K562 (cell line): ENCODE results near the gene EHD3. TPM values are rescaled to one million over a fixed set of nuclear protein-coding genes. Genes with fewer than 3 reads are reported as not detected.

Experiments used
- ATAC-seq: fragments of 200-7000 bp; cut with Tn5 transposase; 3 replicates; pipeline ENCODE4 v1.9.1; 2020; ENCODE audit warnings: moderate library complexity
- BruUV-seq: library from RNA; stranded (reverse); fragments of 400-500 nt; replicated peaks from 2 replicates; lab custom pipeline; 2021; lab: Mats Ljungman, UMichigan
- CTCF ChIA-PET: fragments of 300-600 bp; formaldehyde crosslinking; extraction: SDS; loops from one replicate; lab custom pipeline; 2021; ENCODE audit warnings: low intra/inter-chr PET ratio; lab: Yijun Ruan, JAX
- POLR2A ChIA-PET: fragments of 300-600, 350-650 bp; sonication (Branson Sonifier 250); formaldehyde crosslinking; extraction: SDS; loops from one replicate; lab custom pipeline; 2021; ENCODE audit warnings: antibody characterized with exemption, inconsistent platforms; lab: Yijun Ruan, JAX
- DNase-seq, 4 experiments: peaks; one replicate each; pipeline versions ENCODE4 v3.0.0 to v3.0.0-alpha.2; 2011 to 2018; ENCODE audit warnings: low spot score in 3 of 4, mixed read lengths in 3 of 4; ENCODE audit errors: extremely low read depth in 1 of 4
- FAIRE-seq: peaks from 2 replicates; lab custom pipeline; 2011; peaks lifted over from hg19 to GRCh38; lab: Jason Lieb, UNC
- H2AFZ ChIP-seq: 2 replicates; pipeline ENCODE4 v1.6.0; 2011; ENCODE audit warnings: low read depth, low read length, control low read depth, inconsistent platforms
- H3K27ac ChIP-seq: fragments of 200-600 bp; 3 replicates; pipeline ENCODE4 v1.8.0; 2011; ENCODE audit warnings: low read depth, mild to moderate bottlenecking, control low read depth, inconsistent platforms, low read length, moderate library complexity, mixed read lengths; ENCODE audit errors: extremely low read depth
- H3K27me3 ChIP-seq, 2 experiments: fragments of 300-600 bp in 1 of 2; 2 replicates in 1 of 2; 3 replicates in 1 of 2; pipeline versions ENCODE4 v1.6.0 to v1.8.0; 2011; ENCODE audit warnings: inconsistent platforms in 2 of 2, low read length in 2 of 2, mild to moderate bottlenecking in 1 of 2, mixed read lengths in 1 of 2, moderate library complexity in 1 of 2; ENCODE audit not compliant: control insufficient read depth in 2 of 2, insufficient read depth in 2 of 2
- H3K36me3 ChIP-seq: fragments of 300-600 bp; 3 replicates; pipeline ENCODE4 v1.8.0; 2011; ENCODE audit warnings: mild to moderate bottlenecking, low read length, inconsistent platforms; ENCODE audit not compliant: control insufficient read depth, insufficient read depth
- H3K4me1 ChIP-seq, 2 experiments: fragments of 200-600 bp in 1 of 2; replicated peaks in 1 of 2; 2 replicates in 1 of 2; 3 replicates in 1 of 2; pipeline versions ENCODE4 v1.5.1 to v1.8.0; 2011; ENCODE audit warnings: inconsistent platforms in 2 of 2, low read length in 2 of 2, mild to moderate bottlenecking in 1 of 2, mixed read lengths in 1 of 2, moderate library complexity in 1 of 2; ENCODE audit not compliant: control insufficient read depth in 2 of 2, insufficient read depth in 2 of 2
- H3K4me2 ChIP-seq: 2 replicates; pipeline ENCODE4 v1.6.1; 2011; ENCODE audit warnings: low read length, control low read depth, inconsistent platforms, mixed read lengths; ENCODE audit not compliant: insufficient read depth
- H3K4me3 ChIP-seq: fragments of 200-600 bp; sonication (generic), shearing (Covaris generic); 2 replicates; pipeline ENCODE4 v1.5.1; 2016; ENCODE audit warnings: control low read depth, inconsistent platforms
- H3K79me2 ChIP-seq: fragments of 200-600 bp; 3 replicates; pipeline ENCODE4 v1.8.0; 2011; ENCODE audit warnings: low read length, inconsistent platforms; ENCODE audit not compliant: control insufficient read depth, insufficient read depth
- H3K9ac ChIP-seq, 2 experiments: 2 replicates each; pipeline versions ENCODE4 v1.6.0 to v1.6.1; 2011; ENCODE audit warnings: low read depth in 2 of 2, low read length in 2 of 2, control low read depth in 1 of 2, inconsistent platforms in 1 of 2, mild to moderate bottlenecking in 1 of 2, mixed read lengths in 1 of 2; ENCODE audit not compliant: insufficient read depth in 1 of 2
- H3K9me1 ChIP-seq: one replicate; pipeline ENCODE4 v1.6.0; 2011; ENCODE audit warnings: inconsistent platforms, mild to moderate bottlenecking, low read length, moderate library complexity; ENCODE audit not compliant: control insufficient read depth, insufficient read depth
- H3K9me3 ChIP-seq: replicated peaks from 2 replicates; pipeline ENCODE4 v1.5.1; 2011; ENCODE audit warnings: low read depth, low read length, inconsistent platforms; ENCODE audit not compliant: control insufficient read depth, insufficient read depth
- H4K20me1 ChIP-seq: replicated peaks from 2 replicates; pipeline ENCODE4 v1.6.1; 2011; ENCODE audit warnings: low read length, inconsistent platforms, mixed read lengths; ENCODE audit not compliant: control insufficient read depth, insufficient read depth
- ADNP ChIP-seq: fragments of 200-800 bp; sonication (Bioruptor generic); IDR thresholded peaks from 2 replicates; pipeline ENCODE4 v1.6.1; 2016; ENCODE audit warnings: missing genetic modification characterization, missing compliant biosample characterization
- BCOR ChIP-seq: fragments of 450-650 bp; IDR thresholded peaks from 2 replicates; pipeline ENCODE4 v1.6.1; 2016
- ESRRA ChIP-seq: fragments of 450-650 bp; IDR thresholded peaks from 2 replicates; pipeline ENCODE4 v1.6.1; 2014; ENCODE audit warnings: low read depth, mild to moderate bottlenecking, moderate library complexity, borderline replicate concordance
- ETV1 ChIP-seq: fragments of 450-650 bp; conservative IDR thresholded peaks from 2 replicates; pipeline ENCODE4 v1.6.1; 2016; ENCODE audit warnings: missing genetic modification characterization, control low read depth, low read depth, missing compliant biosample characterization
- L3MBTL2 ChIP-seq: fragments of 450-650 bp; IDR thresholded peaks from 2 replicates; pipeline ENCODE4 v1.6.1; 2016; ENCODE audit warnings: mild to moderate bottlenecking, moderate library complexity
- MEF2D ChIP-seq: conservative IDR thresholded peaks from 2 replicates; pipeline ENCODE4 v1.6.1; 2016; ENCODE audit warnings: low read depth, missing genetic modification characterization, missing compliant biosample characterization
- MTA3 ChIP-seq: fragments of 450-650 bp; formaldehyde crosslinking; IDR thresholded peaks from 2 replicates; pipeline ENCODE4 v1.6.1; 2017; ENCODE audit warnings: mild to moderate bottlenecking, borderline replicate concordance
- SUPT5H ChIP-seq: fragments of 450-650 bp; IDR thresholded peaks from 2 replicates; pipeline ENCODE4 v1.6.1; 2016
- TEAD2 ChIP-seq: fragments of 450-650 bp; IDR thresholded peaks from 2 replicates; pipeline ENCODE4 v1.6.1; 2016; ENCODE audit warnings: missing genetic modification characterization, control low read depth, missing compliant biosample characterization
- WGBS: fragments of 100-300 bp; shearing (Covaris generic); methylation state at CpG from one replicate; pipeline ENCODE4 v1.1.6; 2016; ENCODE audit warnings: low coverage, mixed read lengths; ENCODE audit not compliant: insufficient coverage; ENCODE audit errors: missing lambda C conversion rate; 5-methylcytosine and 5-hydroxymethylcytosine counted together
- in situ Hi-C: fragments of 300-500 bp; cut with MboI; formaldehyde crosslinking; loops from 4 replicates; pipeline ENCODE4 v1.15.0; 2018; ENCODE audit warnings: inconsistent platforms, mixed read lengths
- intact Hi-C: fragments of 100-400 bp; cut with micrococcal nuclease; formaldehyde crosslinking; loops from 2 replicates; pipeline ENCODE4 v1.14.2; 2022
- polyA plus RNA-seq, 8 experiments: library from polyadenylated mRNA; depleted of rRNA in 4 of 8; stranded (reverse) in 5 of 8; unstranded in 3 of 8; fragments of >200 nt; fragmentation: Nextera tagmentation in 2 of 8; fragmentation: Illumina TruSeq in 1 of 8; extraction: Ambion mirVana in 2 of 8; extraction: Trizol in 1 of 8; gene quantifications; 2 replicates each; pipeline versions ENCODE4 v1.2.1 to v1.2.3, GENCODE V29; 2011 to 2014; ENCODE audit warnings: inconsistent platforms in 1 of 8, missing spikeins in 1 of 8
- total RNA-seq, 7 experiments: library from RNA; depleted of rRNA in 6 of 7; stranded (reverse); fragments of >200 nt in 6 of 7; fragmentation: Illumina TruSeq in 2 of 7; extraction: Trizol in 2 of 7; gene quantifications; 2 replicates each; pipeline versions ENCODE4 v1.2.1 to v1.2.3, GENCODE V29; 2011 to 2021; ENCODE audit warnings: low replicate concordance in 1 of 7
- TF ChIP-seq, protein P1 (sequence below): fragments of 150-350 bp; conservative IDR thresholded peaks from 2 replicates; pipeline ENCODE4 v1.6.1; 2014; ENCODE audit warnings: low read length
- TF ChIP-seq, protein P2 (sequence below): fragments of 450-650 bp; formaldehyde crosslinking; IDR thresholded peaks from 2 replicates; pipeline ENCODE4 v1.4.0; 2020; ENCODE audit warnings: mild to moderate bottlenecking, mixed read lengths
- TF ChIP-seq, protein P3 (sequence below): sonication (generic); formaldehyde crosslinking; IDR thresholded peaks from 2 replicates; pipeline ENCODE4 v1.4.0; 2020; ENCODE audit warnings: mild to moderate bottlenecking, missing genetic modification reagents
- TF ChIP-seq, protein P4 (sequence below): fragments of 250-450 bp; sonication (Bioruptor Pico); IDR thresholded peaks from 2 replicates; pipeline ENCODE4 v1.8.0; 2021; ENCODE audit warnings: moderate library complexity, mild to moderate bottlenecking, inconsistent platforms
- TF ChIP-seq, protein P5 (sequence below): fragments of 250-450 bp; sonication (Bioruptor Pico); IDR thresholded peaks from 2 replicates; pipeline ENCODE4 v1.5.0; 2021

Gene EHD3
- total and polyA plus RNA-seq, 9 of the 15 experiments (the other 6 are each of a cell fraction or from before 2014, with no cell fraction given): under 0.01 to 0.04 (median 0.03) TPM; not detected in 3

DNA sequence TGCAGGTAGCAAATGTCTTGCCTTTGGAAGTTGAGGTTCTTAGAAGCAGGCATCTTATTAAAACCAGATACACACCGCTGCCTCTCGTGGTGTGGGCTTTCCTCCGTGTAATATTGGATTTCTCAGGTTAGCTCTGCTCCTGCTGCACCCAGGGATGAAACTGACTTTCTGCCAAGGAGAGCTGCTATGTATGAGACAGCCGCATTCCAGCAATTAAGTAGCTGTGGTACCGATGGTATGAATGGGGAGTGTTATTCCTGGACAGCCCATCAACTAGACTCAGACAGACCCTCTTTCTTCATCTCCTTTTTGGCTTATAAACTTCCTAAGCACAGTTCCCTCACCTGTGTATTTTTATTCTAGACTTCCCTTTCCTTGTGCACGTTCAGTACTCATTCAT, 6.8 kb upstream of the EHD3 start:
- H3K9me3 ChIP-seq: no peaks in the 10 kb centered on the region
- CTCF ChIA-PET: no interaction called here
- 2% methylated on average over 6 of the region's 6 CpGs for WGBS
- ATAC-seq (no peak), DNase-seq (no peak), FAIRE-seq (no peak)
- no TSS peak for BruUV-seq
- no peak overlapping the region for H3K4me2 ChIP-seq
- no peak overlapping the region for H3K27ac ChIP-seq
- no peak overlapping the region for H3K9ac ChIP-seq
- H3K4me1 ChIP-seq: no peaks in the 10 kb centered on the region
- no peaks in the 10 kb centered on the region for H3K36me3 ChIP-seq
- H4K20me1 ChIP-seq: no peaks in the 10 kb centered on the region
- peaks cover 0 to 9% of the 10 kb centered on the region in 2 experiments; a peak in 2 of 5 replicates for H3K27me3 ChIP-seq
- no peak overlapping the region for H3K4me3 ChIP-seq
- intact Hi-C loops: no loop called here
- H2AFZ ChIP-seq: no peak overlapping the region
- H3K79me2 ChIP-seq: no peaks in the 10 kb centered on the region
- POLR2A ChIA-PET: no interaction called here
- no peaks in the 10 kb centered on the region for H3K9me1 ChIP-seq
- in situ Hi-C loops: no loop called here
- no peak for TF ChIP-seq MEF2D (tag)
- TF ChIP-seq ADNP (tag): no peak
- no peak for TF ChIP-seq L3MBTL2
- TF ChIP-seq, protein P1, sequence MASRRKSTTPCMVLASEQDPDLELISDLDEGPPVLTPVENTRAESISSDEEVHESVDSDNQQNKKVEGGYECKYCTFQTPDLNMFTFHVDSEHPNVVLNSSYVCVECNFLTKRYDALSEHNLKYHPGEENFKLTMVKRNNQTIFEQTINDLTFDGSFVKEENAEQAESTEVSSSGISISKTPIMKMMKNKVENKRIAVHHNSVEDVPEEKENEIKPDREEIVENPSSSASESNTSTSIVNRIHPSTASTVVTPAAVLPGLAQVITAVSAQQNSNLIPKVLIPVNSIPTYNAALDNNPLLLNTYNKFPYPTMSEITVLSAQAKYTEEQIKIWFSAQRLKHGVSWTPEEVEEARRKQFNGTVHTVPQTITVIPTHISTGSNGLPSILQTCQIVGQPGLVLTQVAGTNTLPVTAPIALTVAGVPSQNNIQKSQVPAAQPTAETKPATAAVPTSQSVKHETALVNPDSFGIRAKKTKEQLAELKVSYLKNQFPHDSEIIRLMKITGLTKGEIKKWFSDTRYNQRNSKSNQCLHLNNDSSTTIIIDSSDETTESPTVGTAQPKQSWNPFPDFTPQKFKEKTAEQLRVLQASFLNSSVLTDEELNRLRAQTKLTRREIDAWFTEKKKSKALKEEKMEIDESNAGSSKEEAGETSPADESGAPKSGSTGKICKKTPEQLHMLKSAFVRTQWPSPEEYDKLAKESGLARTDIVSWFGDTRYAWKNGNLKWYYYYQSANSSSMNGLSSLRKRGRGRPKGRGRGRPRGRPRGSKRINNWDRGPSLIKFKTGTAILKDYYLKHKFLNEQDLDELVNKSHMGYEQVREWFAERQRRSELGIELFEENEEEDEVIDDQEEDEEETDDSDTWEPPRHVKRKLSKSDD: no peak
- TF ChIP-seq ESRRA: no peak
- no peak for TF ChIP-seq TEAD2 (tag)
- no peak for TF ChIP-seq BCOR
- TF ChIP-seq, protein P2, sequence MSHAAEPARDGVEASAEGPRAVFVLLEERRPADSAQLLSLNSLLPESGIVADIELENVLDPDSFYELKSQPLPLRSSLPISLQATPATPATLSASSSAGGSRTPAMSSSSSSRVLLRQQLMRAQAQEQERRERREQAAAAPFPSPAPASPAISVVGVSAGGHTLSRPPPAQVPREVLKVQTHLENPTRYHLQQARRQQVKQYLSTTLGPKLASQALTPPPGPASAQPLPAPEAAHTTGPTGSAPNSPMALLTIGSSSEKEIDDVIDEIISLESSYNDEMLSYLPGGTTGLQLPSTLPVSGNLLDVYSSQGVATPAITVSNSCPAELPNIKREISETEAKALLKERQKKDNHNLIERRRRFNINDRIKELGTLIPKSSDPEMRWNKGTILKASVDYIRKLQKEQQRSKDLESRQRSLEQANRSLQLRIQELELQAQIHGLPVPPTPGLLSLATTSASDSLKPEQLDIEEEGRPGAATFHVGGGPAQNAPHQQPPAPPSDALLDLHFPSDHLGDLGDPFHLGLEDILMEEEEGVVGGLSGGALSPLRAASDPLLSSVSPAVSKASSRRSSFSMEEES (CRISPR knock-in tag): no peak
- TF ChIP-seq, protein P3, sequence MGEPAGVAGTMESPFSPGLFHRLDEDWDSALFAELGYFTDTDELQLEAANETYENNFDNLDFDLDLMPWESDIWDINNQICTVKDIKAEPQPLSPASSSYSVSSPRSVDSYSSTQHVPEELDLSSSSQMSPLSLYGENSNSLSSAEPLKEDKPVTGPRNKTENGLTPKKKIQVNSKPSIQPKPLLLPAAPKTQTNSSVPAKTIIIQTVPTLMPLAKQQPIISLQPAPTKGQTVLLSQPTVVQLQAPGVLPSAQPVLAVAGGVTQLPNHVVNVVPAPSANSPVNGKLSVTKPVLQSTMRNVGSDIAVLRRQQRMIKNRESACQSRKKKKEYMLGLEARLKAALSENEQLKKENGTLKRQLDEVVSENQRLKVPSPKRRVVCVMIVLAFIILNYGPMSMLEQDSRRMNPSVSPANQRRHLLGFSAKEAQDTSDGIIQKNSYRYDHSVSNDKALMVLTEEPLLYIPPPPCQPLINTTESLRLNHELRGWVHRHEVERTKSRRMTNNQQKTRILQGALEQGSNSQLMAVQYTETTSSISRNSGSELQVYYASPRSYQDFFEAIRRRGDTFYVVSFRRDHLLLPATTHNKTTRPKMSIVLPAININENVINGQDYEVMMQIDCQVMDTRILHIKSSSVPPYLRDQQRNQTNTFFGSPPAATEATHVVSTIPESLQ (CRISPR knock-in tag): no peak
- TF ChIP-seq, protein P4, sequence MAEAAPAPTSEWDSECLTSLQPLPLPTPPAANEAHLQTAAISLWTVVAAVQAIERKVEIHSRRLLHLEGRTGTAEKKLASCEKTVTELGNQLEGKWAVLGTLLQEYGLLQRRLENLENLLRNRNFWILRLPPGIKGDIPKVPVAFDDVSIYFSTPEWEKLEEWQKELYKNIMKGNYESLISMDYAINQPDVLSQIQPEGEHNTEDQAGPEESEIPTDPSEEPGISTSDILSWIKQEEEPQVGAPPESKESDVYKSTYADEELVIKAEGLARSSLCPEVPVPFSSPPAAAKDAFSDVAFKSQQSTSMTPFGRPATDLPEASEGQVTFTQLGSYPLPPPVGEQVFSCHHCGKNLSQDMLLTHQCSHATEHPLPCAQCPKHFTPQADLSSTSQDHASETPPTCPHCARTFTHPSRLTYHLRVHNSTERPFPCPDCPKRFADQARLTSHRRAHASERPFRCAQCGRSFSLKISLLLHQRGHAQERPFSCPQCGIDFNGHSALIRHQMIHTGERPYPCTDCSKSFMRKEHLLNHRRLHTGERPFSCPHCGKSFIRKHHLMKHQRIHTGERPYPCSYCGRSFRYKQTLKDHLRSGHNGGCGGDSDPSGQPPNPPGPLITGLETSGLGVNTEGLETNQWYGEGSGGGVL: no peak
- TF ChIP-seq MTA3: no peak
- TF ChIP-seq, protein P5, sequence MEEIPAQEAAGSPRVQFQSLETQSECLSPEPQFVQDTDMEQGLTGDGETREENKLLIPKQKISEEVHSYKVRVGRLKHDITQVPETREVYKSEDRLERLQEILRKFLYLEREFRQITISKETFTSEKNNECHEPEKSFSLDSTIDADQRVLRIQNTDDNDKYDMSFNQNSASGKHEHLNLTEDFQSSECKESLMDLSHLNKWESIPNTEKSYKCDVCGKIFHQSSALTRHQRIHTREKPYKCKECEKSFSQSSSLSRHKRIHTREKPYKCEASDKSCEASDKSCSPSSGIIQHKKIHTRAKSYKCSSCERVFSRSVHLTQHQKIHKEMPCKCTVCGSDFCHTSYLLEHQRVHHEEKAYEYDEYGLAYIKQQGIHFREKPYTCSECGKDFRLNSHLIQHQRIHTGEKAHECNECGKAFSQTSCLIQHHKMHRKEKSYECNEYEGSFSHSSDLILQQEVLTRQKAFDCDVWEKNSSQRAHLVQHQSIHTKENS (CRISPR knock-in tag): no peak
- TF ChIP-seq ETV1 (tag): no peak
- no peak for TF ChIP-seq SUPT5H
